ENCODE data around the gene IPO9.
"Not testable (repeated sequence)": the region's sequence is repeated elsewhere in the genome, so short reads cannot be mapped to it uniquely, and the experiment has no call there.

The IPO9 gene

GRCh38 chr1:201848230-201848629 lies 19.3 kb downstream of the IPO9 start:
- DNase-seq, result no peak

- peak in 1 of 51 donors; percentile 33 for DNase-seq
Measured at GRCh38 chr1:201849372-201850052, 20.6 kb downstream of the IPO9 start.

GRCh38 chr1:201850053-201850397 lies 21.1 kb downstream of the IPO9 start:
- peak in 1 of 51 donors; percentile 2 for DNase-seq

GRCh38 chr1:201851949-201852348 lies 23.0 kb downstream of the IPO9 start:
- DNase-seq, result no peak

GRCh38 chr1:201856722-201857121 lies 27.8 kb downstream of the IPO9 start:
- DNase-seq, result not testable (repeated sequence)

GRCh38 chr1:201859424-201859823 lies 30.5 kb downstream of the IPO9 start:
- no peak for DNase-seq

- DNase-seq, result no peak
Measured at GRCh38 chr1:201861448-201861847, 32.5 kb downstream of the IPO9 start.

- no peak for DNase-seq
Measured at GRCh38 chr1:201870397-201870796, 41.4 kb downstream of the IPO9 start.

GRCh38 chr1:201874672-201875071 lies 45.7 kb downstream of the IPO9 start:
- DNase-seq, result no peak

GRCh38 chr1:201876148-201876818 lies 47.3 kb downstream of the IPO9 start:
- DNase-seq, result no peak

- DNase-seq, result peak in 12 of 51 donors; percentile 24 to 74 (median 41)
Measured at GRCh38 chr1:201877877-201878401, 49.0 kb downstream of the IPO9 start.

GRCh38 chr1:201880928-201881571 lies 52.1 kb downstream of the IPO9 start:
- no peak for DNase-seq

GRCh38 chr1:201881617-201882016 lies 52.7 kb downstream of the IPO9 start:
- DNase-seq, result no peak

- peak in 3 of 51 donors; percentile 37 to 45 (median 40) for DNase-seq
Measured at GRCh38 chr1:201882665-201883132, 53.7 kb downstream of the IPO9 start.

GRCh38 chr1:201883266-201883665 lies 54.3 kb downstream of the IPO9 start:
- no peak for DNase-seq

- DNase-seq, result peak in 3 of 51 donors; percentile 19 to 42 (median 37)
Measured at GRCh38 chr1:201883786-201884185, 54.8 kb downstream of the IPO9 start.

GRCh38 chr1:201884425-201884824 lies 55.5 kb downstream of the IPO9 start:
- DNase-seq, result no peak

GRCh38 chr1:201885531-201886075 lies 56.6 kb downstream of the IPO9 start:
- no peak for DNase-seq

- no peak for DNase-seq
Measured at GRCh38 chr1:201886103-201886885, 57.3 kb downstream of the IPO9 start.

- DNase-seq, result peak in 7 of 51 donors; percentile 24 to 56 (median 33)
Measured at GRCh38 chr1:201887116-201887866, 58.3 kb downstream of the IPO9 start.

All from hypothalamus (tissue), 51 donors.